Measurements from ENCODE around the gene C1orf159.

The C1orf159 gene

GRCh38 chr1:1053682-1054081 lies 62.2 kb downstream of the C1orf159 start:
- no peak for DNase-seq (ENCODE audit: low read depth)

GRCh38 chr1:1053022-1053421 lies 62.9 kb downstream of the C1orf159 start:
- DNase-seq (ENCODE audit: low read depth) = no peak

- DNase-seq (ENCODE audit: low read depth) = no peak
Observed at GRCh38 chr1:1052003-1052840, 63.7 kb downstream of the C1orf159 start.

- DNase-seq (ENCODE audit: low read depth) = no peak
Observed at GRCh38 chr1:1051127-1051810, 64.6 kb downstream of the C1orf159 start.

- no peak for DNase-seq (ENCODE audit: low read depth)
Observed at GRCh38 chr1:1050577-1051052, 65.3 kb downstream of the C1orf159 start.

GRCh38 chr1:1049318-1050165 lies 66.3 kb downstream of the C1orf159 start:
- DNase-seq (ENCODE audit: low read depth) = no peak

- DNase-seq (ENCODE audit: low read depth) = no peak
Observed at GRCh38 chr1:1048765-1049164, 67.1 kb downstream of the C1orf159 start.

- no peak for DNase-seq (ENCODE audit: low read depth)
Observed at GRCh38 chr1:1047963-1048362, 67.9 kb downstream of the C1orf159 start.

GRCh38 chr1:1047407-1047806 lies 68.5 kb downstream of the C1orf159 start:
- no peak for DNase-seq (ENCODE audit: low read depth)

GRCh38 chr1:1046767-1047166 lies 69.1 kb downstream of the C1orf159 start:
- no peak for DNase-seq (ENCODE audit: low read depth)

GRCh38 chr1:1046243-1046642 lies 69.6 kb downstream of the C1orf159 start:
- DNase-seq (ENCODE audit: low read depth) = no peak

GRCh38 chr1:1045129-1045528 lies 70.8 kb downstream of the C1orf159 start:
- DNase-seq (ENCODE audit: low read depth) = no peak

GRCh38 chr1:1044455-1045078 lies 71.3 kb downstream of the C1orf159 start:
- no peak for DNase-seq (ENCODE audit: low read depth)

GRCh38 chr1:1043921-1044320 lies 72.0 kb downstream of the C1orf159 start:
- DNase-seq (ENCODE audit: low read depth) = no peak

- DNase-seq (ENCODE audit: low read depth) = no peak
Observed at GRCh38 chr1:1043411-1043810, 72.5 kb downstream of the C1orf159 start.

- no peak for DNase-seq (ENCODE audit: low read depth)
Observed at GRCh38 chr1:1042835-1043234, 73.1 kb downstream of the C1orf159 start.

- DNase-seq (ENCODE audit: low read depth) = no peak
Observed at GRCh38 chr1:1041873-1042272, 74.0 kb downstream of the C1orf159 start.

- no peak for DNase-seq (ENCODE audit: low read depth)
Observed at GRCh38 chr1:1041092-1041523, 74.8 kb downstream of the C1orf159 start.

GRCh38 chr1:1040004-1040991 lies 75.6 kb downstream of the C1orf159 start:
- DNase-seq (ENCODE audit: low read depth) = peak; percentile 42

- no peak for DNase-seq (ENCODE audit: low read depth)
Observed at GRCh38 chr1:1039145-1039910, 76.6 kb downstream of the C1orf159 start.

Data from stromal cell of bone marrow (primary cell).